Measurements from ENCODE around the gene GNG3.
"Not testable (repeated sequence)": the region's sequence is repeated elsewhere in the genome, so short reads cannot be mapped to it uniquely, and the experiment has no call there.

The GNG3 gene

GRCh38 chr11:62716816-62717215 is 9.3 kb downstream of the GNG3 start:
- no peak for DNase-seq (ENCODE audit: low read depth)

GRCh38 chr11:62719302-62719978 is 12.0 kb downstream of the GNG3 start:
- no peak for DNase-seq (ENCODE audit: low read depth)

GRCh38 chr11:62721994-62722393 is 14.5 kb downstream of the GNG3 start:
- no peak for DNase-seq (ENCODE audit: low read depth)

GRCh38 chr11:62724171-62724570 is 16.7 kb downstream of the GNG3 start:
- no peak for DNase-seq (ENCODE audit: low read depth)

GRCh38 chr11:62725646-62726045 is 18.2 kb downstream of the GNG3 start:
- DNase-seq (ENCODE audit: low read depth), result no peak

GRCh38 chr11:62726156-62726914 is 18.9 kb downstream of the GNG3 start:
- no peak for DNase-seq (ENCODE audit: low read depth)

- no peak for DNase-seq (ENCODE audit: low read depth)
Measured at GRCh38 chr11:62726915-62727164, 19.4 kb downstream of the GNG3 start.

- peak; percentile 90 for DNase-seq (ENCODE audit: low read depth)
Measured at GRCh38 chr11:62727165-62727871, 19.8 kb downstream of the GNG3 start, which contains the start of gene HNRNPUL2. TSS of gene HNRNPUL2 (minus strand) at chr11:62727457. CDS start at chr11:62727156, 301 bp downstream.

- DNase-seq (ENCODE audit: low read depth), result peak; percentile 91
Measured at GRCh38 chr11:62727872-62728170, 20.3 kb downstream of the GNG3 start.

GRCh38 chr11:62728171-62728988 is 20.9 kb downstream of the GNG3 start, which contains the start of gene TTC9C:
TSS of gene TTC9C (plus strand) at chr11:62728486. CDS start at chr11:62728849, 363 bp downstream.
- peak; percentile 50 for DNase-seq (ENCODE audit: low read depth)

GRCh38 chr11:62730076-62730475 is 22.6 kb downstream of the GNG3 start:
- DNase-seq (ENCODE audit: low read depth), result not testable (repeated sequence)

- DNase-seq (ENCODE audit: low read depth), result no peak
Measured at GRCh38 chr11:62732830-62733229, 25.4 kb downstream of the GNG3 start.

- no peak for DNase-seq (ENCODE audit: low read depth)
Measured at GRCh38 chr11:62737196-62737595, 29.7 kb downstream of the GNG3 start.

- DNase-seq (ENCODE audit: low read depth), result no peak
Measured at GRCh38 chr11:62747475-62748160, 40.1 kb downstream of the GNG3 start.

GRCh38 chr11:62749931-62750330 is 42.5 kb downstream of the GNG3 start:
- not testable (repeated sequence) for DNase-seq (ENCODE audit: low read depth)

- no peak for DNase-seq (ENCODE audit: low read depth)
Measured at GRCh38 chr11:62752177-62752785, 44.8 kb downstream of the GNG3 start.

GRCh38 chr11:62752994-62753735 is 45.7 kb downstream of the GNG3 start:
- no peak for DNase-seq (ENCODE audit: low read depth)

GRCh38 chr11:62753736-62754603 is 46.5 kb downstream of the GNG3 start, which contains the start of gene ZBTB3:
TSS of gene ZBTB3 (minus strand) at chr11:62754160. CDS start at chr11:62753664, 496 bp downstream.
- peak; percentile 97 for DNase-seq (ENCODE audit: low read depth)

GRCh38 chr11:62755086-62755615 is 47.7 kb downstream of the GNG3 start:
- no peak for DNase-seq (ENCODE audit: low read depth)

All from GM04503 (cell line).